ELF-1 (cell line): Measurements from ENCODE around the gene SFSWAP.
A peak's percentile ranks its signal among the peaks of the same experiment; 100 is the strongest.
"Not testable (repeated sequence)": the region's sequence is repeated elsewhere in the genome, so short reads cannot be mapped to it uniquely, and the experiment has no call there.

Experiments used
- DNase-seq: peaks from one replicate; pipeline ENCODE4 v3.0.0-alpha.2; 2016; ENCODE audit warnings: low read depth, low spot score

The SFSWAP gene

DNA sequence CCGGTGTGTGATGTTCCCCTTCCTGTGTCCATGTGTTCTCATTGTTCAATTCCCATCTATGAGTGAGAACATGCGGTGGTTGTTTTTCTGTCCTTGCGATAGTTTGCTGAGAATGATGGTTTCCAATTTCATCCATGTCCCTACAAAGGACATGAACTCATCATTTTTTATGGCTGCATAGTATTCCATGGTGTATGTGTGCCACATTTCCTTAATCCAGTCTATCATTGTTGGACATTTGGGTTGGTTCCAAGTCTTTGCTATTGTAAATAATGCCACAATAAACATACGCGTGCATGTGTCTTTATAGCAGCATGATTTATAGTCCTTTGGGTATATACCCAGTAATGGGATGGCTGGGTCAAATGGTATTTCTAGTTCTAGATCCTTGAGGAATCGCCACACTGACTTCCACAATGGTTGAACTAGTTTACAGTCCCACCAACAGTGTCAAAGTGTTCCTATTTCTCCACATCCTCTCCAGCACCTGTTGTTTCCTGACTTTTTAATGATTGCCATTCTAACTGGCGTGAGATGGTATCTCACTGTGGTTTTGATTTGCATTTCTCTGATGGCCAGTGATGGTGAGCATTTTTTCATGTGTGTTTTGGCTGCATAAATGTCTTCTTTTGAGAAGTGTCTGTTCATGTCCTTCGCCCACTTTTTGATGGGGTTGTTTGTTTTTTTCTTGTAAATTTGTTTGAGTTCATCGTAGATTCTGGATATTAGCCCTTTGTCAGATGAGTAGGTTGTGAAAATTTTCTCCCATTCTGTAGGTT is 98.8 kb downstream of the SFSWAP start:
- DNase-seq, result not testable (repeated sequence)

- peak; percentile 57 for DNase-seq
Measured at GRCh38 chr12:131810726-131811125, 99.8 kb downstream of the SFSWAP start.

GRCh38 chr12:131815131-131815530 is 104.2 kb downstream of the SFSWAP start:
- no peak for DNase-seq

DNA sequence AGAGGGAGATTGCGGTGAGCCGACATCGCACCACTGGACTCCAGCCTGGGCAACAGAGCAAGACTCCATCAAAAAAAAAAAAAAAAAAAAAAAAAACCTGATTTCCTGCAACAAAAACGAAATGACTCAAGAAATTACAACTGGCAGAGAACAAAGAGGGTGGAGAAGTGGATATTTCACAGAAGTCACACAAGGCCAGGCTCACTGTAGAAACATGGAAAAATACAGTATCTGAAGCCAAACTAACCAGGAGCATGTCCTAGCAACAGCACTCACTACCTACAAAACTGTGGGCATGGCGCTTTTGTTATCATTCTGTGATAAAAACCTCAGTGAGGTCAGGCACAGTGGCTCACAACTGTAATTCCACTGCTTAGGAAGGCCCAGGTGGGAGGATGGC is 105.6 kb downstream of the SFSWAP start:
- DNase-seq, result no peak

GRCh38 chr12:131817241-131817640 is 106.4 kb downstream of the SFSWAP start:
- no peak for DNase-seq

DNA sequence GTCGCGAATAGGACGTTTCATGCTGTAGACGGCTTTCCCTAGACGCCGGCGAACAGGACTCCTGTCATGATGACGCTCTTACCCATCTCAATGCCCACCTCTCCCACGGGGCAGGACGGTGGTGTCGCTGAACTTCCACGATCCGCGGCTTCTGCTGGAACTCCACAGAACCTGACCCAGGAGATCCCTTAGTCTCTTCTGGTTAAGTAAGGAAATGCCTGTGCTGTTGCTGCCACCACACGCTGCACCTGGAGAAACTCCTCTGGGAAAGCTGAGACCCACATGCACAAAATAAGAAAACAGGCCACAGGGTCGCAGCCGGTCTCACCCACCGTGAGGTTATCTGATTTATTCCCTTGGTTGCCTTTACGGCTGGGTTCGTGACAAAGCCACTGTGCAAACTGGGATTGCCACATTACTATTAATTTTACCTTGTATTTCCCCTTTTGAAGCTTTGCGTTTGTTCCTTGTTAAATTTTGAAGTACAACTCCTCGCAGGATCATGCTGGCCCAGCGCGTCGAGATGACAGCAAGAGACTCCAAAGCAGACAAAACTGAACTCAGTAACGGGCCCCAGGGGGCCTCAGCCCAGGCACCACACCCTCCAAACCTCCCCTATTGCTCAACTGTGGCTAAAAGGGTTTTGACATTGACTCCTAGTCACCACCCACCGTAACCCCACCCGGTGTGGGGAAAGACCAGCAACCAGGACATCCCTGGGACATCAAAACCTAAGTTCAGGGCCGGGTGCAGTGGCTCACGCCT is 108.1 kb downstream of the SFSWAP start:
- no peak for DNase-seq

DNA sequence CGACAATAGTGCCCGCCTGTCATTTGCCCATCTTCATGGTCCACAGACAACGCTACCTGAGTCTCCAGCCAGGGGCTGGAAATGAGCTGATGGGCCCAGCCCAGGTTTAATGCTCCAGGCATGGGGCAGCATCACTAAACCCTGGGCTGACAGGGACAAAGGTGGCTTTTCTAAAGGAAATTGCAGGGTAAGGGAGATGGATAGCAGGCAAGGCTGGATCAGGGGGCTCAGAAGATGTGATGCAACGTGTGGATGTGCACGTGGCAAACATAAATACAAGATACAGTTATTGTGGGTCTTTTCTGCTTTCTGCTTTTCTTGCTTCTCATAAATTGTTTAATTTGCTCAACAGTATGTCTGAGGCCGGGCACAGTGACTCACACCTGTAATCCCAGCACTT is 113.6 kb downstream of the SFSWAP start:
- no peak for DNase-seq

GRCh38 chr12:131825146-131825892 is 114.4 kb downstream of the SFSWAP start:
- no peak for DNase-seq

DNA sequence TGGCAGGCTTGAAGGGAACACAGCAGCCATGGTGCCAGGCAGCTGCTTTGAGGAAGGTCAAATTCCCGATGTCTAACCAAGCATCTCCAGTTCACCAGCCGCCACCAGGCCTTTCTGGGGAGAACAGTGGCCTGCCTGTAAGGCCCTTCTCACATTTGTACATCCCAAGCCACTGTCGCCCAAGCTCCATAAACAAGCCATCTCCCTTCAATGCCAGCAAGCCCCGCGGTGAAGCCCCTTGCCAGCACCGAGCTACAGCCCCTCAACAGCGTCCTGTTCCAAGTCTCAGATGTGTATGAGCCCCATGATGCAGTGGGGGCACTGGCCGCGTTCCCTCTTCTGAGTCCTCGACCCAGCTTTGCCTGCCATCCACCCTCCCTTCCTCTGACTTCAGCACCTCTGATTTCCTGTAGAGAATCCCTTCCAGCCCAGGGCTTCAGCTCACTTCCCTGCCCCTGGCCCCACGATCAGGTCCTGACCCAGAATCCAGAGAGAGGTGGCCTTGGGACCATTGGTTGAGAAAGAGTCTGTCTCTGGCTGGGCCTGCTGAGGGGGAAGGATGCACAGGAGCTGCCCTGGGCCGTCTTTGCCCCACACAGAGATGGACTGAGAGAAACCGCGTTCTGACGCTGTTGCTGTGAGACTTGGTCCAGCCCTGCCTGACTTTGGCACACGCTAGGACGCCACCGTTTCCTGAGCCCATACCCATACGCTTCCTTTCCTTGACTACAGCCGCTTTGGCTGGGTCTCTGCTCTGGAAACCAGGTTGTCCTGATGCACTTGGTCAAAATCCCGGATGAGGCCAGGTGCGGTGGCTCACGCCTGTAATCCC is 115.4 kb downstream of the SFSWAP start:
- DNase-seq, result no peak

DNA sequence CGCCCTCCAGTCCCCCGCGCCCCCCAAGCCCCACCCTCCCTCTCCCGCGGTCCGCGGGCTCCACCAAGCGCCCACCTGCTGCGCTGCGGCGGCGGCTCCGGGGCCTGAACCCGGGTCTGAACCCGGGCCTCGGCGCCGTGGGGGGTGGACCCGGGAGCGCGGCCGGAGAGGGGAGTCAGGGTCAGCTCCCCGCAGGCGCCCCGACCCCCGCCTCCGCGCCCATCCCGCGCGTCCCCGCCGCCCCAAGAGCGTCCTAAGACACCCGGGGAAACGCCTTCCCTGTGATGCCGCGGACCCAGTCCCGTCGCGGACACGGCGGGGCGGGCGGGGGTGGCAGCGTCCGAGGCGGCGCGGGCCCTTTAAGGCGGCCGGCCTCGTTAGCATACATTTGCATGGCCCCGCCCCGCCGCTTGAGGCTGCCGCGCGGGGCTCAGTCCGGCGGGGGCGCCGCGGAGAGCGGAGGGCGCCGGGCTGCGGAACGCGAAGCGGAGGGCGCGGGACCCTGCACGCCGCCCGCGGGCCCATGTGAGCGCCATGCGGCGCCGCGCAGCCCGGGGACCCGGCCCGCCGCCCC is 117.2 kb downstream of the SFSWAP start, which contains the start of gene MMP17:
MMP17 (plus strand) TSS at position 433 of the 574 bp plus-strand sequence; CDS start at position 535, 102 bp downstream.
- peak; percentile 64 for DNase-seq

- no peak for DNase-seq
Measured at GRCh38 chr12:131828671-131829355, 117.9 kb downstream of the SFSWAP start.

GRCh38 chr12:131829356-131829747 is 118.5 kb downstream of the SFSWAP start:
- peak; percentile 67 for DNase-seq

DNA sequence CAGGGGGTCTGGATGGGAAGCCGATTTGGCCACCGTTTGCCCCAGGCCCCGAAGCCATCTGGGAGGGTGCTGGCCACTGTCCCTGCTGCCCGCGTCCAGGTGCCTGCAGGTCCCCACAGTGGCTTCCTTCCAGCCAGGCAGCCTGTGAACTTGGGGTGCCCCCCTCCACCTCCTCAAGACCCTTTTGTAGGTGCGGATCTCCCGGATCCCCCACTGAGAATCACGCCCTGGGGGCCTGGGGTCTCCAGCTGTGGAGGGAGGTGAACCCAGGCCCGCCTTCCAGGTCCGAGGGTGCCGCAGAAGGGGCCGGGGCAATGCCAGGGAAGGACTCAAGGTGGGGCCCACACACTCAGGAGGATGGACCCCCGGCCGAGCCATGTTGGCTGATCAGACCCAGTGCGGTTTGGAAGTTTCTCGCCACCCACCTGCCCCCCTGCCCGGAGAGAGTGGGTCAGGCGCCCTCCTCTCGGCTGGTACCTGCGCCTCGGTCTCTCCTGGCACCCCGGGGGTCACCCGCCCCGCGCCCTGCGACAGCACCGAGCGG is 119.0 kb downstream of the SFSWAP start:
- DNase-seq, result peak; percentile 42

- DNase-seq, result peak; percentile 91
Measured at GRCh38 chr12:131830335-131830913, 119.5 kb downstream of the SFSWAP start.

DNA sequence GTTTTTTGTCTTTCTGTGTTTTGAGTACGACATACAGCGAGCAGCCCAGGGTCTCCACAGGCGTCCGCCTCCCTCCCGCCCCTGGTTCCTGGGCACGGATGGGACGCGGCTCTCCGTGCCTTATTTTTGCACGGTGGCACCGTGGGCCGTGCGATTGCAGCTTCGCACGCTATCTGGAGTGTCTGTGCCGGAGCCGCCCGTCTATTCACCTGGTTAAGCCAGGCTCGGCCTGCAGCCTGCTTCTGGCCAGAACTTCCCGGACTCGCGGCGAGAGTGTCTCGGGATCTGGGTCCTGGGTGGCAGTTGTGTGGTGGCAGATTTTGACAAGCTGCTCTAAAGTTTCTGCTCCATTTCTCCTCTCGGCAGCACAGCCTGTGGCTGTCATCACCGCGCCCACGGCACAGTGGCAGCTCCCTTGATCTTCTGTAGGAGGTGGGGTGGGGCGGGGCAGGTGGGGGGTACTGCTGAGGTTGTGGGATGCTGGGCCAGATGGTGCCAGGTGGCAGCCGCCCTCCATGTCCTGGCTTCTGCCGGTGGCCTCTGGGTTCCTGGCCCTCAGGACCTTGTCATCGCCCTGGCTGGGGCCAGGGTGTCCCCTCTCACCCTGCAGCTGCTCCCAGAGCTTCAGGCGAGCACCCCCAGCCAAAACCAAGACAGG is 120.2 kb downstream of the SFSWAP start:
- no peak for DNase-seq

GRCh38 chr12:131831635-131832041 is 120.7 kb downstream of the SFSWAP start:
- DNase-seq, result no peak

GRCh38 chr12:131832321-131833231 is 121.7 kb downstream of the SFSWAP start:
- no peak for DNase-seq

DNA sequence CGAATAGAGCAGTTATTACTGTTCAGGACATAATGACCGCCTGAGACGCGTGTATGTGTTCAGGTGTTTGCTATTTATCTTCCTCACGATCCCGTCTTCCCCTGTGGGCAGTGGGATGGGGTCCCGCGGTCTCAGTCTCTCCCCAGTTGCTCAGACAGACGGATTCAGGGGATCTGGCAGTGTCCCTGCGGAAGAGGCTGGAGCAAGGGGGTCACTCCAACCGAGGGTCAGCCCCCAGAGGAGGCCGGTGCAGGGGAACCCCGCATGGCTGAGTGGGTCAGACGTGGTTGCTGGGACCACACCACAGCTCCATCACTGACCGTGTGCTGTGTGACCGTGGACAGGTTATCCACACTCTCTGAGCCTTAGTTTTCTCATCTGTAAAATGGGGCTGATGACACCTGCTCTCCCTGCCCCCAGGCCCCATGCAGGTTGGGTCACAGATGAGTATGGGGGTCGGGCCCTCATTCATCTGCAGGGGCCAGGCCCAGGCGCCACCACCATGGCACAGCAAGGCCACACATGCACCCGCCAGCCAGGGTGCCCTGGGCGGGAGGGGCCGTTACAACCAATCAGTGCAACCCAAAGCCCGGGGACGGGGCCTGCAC is 122.5 kb downstream of the SFSWAP start:
- no peak for DNase-seq
